Measurements from ENCODE around the gene INSR.

- TF ChIP-seq POLR2A (IDR thresholded peaks at IDR 0.05): no peak
- TF ChIP-seq, protein P1, sequence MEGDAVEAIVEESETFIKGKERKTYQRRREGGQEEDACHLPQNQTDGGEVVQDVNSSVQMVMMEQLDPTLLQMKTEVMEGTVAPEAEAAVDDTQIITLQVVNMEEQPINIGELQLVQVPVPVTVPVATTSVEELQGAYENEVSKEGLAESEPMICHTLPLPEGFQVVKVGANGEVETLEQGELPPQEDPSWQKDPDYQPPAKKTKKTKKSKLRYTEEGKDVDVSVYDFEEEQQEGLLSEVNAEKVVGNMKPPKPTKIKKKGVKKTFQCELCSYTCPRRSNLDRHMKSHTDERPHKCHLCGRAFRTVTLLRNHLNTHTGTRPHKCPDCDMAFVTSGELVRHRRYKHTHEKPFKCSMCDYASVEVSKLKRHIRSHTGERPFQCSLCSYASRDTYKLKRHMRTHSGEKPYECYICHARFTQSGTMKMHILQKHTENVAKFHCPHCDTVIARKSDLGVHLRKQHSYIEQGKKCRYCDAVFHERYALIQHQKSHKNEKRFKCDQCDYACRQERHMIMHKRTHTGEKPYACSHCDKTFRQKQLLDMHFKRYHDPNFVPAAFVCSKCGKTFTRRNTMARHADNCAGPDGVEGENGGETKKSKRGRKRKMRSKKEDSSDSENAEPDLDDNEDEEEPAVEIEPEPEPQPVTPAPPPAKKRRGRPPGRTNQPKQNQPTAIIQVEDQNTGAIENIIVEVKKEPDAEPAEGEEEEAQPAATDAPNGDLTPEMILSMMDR (IDR thresholded peaks at IDR 0.05): no peak
Measured at GRCh38 chr19:7125221-7125620, 169.0 kb downstream of the INSR start.
